NCI-H526 treated with DMSO at 0.1 percent for 48 hours (cell line): Measurements from ENCODE around the gene ELAC2.

Experiments used
- DNase-seq: peaks from one replicate; lab custom pipeline; 2025; lab: John Stamatoyannopoulos, UW

Gene ELAC2

GRCh38 chr17:12953156-12953555 lies 64.7 kb downstream of the ELAC2 start:
- no peak for DNase-seq

DNA sequence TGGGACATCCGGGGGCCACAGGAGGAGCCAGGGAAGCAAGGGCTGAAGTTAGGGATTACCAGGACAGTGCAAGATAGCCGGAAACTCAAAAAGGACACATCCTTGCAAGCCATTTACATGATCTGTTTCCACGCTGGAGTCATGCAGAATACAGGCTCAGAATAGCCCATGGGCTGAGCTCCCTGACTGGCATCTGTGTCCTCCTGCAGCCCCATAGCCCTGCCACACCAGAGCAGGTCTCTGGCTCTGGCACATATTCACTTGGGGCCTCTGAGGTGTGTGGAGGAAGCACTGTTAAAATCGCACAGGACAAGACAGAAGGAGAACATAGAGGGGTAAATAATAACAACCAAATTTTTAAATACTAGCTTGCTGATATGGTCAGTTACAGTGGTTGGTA lies 65.8 kb downstream of the ELAC2 start:
- DNase-seq, result no peak

- DNase-seq, result no peak
Measured at GRCh38 chr17:12947047-12947446, 70.8 kb downstream of the ELAC2 start.
